CD14-positive monocyte (primary cell): ENCODE results near the gene TMEM213. TPM values are rescaled to one million over a fixed set of nuclear protein-coding genes. Genes with fewer than 3 reads are reported as not detected.

Source experiments
- DNase-seq, 3 donors: peaks; one replicate each; pipeline ENCODE4 v3.0.0-alpha.2; 2011 to 2022
- H2AFZ ChIP-seq: 2 replicates; pipeline ENCODE4 v1.6.0; 2012; ENCODE audit warnings: mild to moderate bottlenecking, low read depth, low read length, inconsistent platforms; ENCODE audit not compliant: insufficient read depth, poor library complexity, severe bottlenecking
- H3K27ac ChIP-seq, 2 donors: 1 replicate in 1 of 2; 2 replicates in 1 of 2; pipeline ENCODE4 v1.5.1; 2012 to 2013; ENCODE audit warnings: low read length in 2 of 2, control low read depth in 1 of 2, inconsistent platforms in 1 of 2, low read depth in 1 of 2, mild to moderate bottlenecking in 1 of 2
- H3K27me3 ChIP-seq, 2 donors: one replicate each; pipeline versions ENCODE4 v1.6.0 to v1.6.1; 2011 to 2013; ENCODE audit warnings: low read length in 2 of 2; ENCODE audit not compliant: control insufficient read depth in 2 of 2, insufficient read depth in 2 of 2
- H3K36me3 ChIP-seq, 2 donors: replicated peaks in 1 of 2; 1 replicate in 1 of 2; 2 replicates in 1 of 2; pipeline versions ENCODE4 v1.5.1 to v1.6.1; 2012 to 2013; ENCODE audit warnings: low read length in 2 of 2, control low read depth in 1 of 2, inconsistent platforms in 1 of 2, mild to moderate bottlenecking in 1 of 2; ENCODE audit not compliant: insufficient read depth in 2 of 2, control insufficient read depth in 1 of 2
- H3K4me1 ChIP-seq, 2 donors: 1 replicate in 1 of 2; 2 replicates in 1 of 2; pipeline versions ENCODE4 v1.5.1 to v1.6.1; 2012 to 2013; ENCODE audit warnings: low read length in 2 of 2, control low read depth in 1 of 2, inconsistent platforms in 1 of 2, mild to moderate bottlenecking in 1 of 2, moderate library complexity in 1 of 2; ENCODE audit not compliant: insufficient read depth in 2 of 2, control insufficient read depth in 1 of 2
- H3K4me2 ChIP-seq: replicated peaks from 2 replicates; pipeline ENCODE3; 2012; ENCODE audit warnings: low read length, moderate library complexity, mild to moderate bottlenecking; ENCODE audit not compliant: poor library complexity, severe bottlenecking; ENCODE audit errors: extremely low read depth
- H3K4me3 ChIP-seq, 3 experiments: fragments of 200-600 bp in 1 of 3; sonication (generic) in 1 of 3; replicated peaks in 1 of 3; 1 replicate in 2 of 3; 2 replicates in 1 of 3; pipeline ENCODE4 v1.5.1; 2011 to 2013; ENCODE audit warnings: low read length in 3 of 3, mild to moderate bottlenecking in 3 of 3, control low read depth in 2 of 3, low read depth in 2 of 3, inconsistent platforms in 1 of 3, moderate library complexity in 1 of 3
- H3K79me2 ChIP-seq: 2 replicates; pipeline ENCODE4 v1.6.0; 2012; ENCODE audit warnings: mild to moderate bottlenecking, control low read depth, inconsistent platforms, low read length, moderate library complexity; ENCODE audit not compliant: insufficient read depth
- H3K9ac ChIP-seq: 2 replicates; pipeline ENCODE4 v1.6.0; 2017; ENCODE audit warnings: low read length, mild to moderate bottlenecking; ENCODE audit not compliant: insufficient read depth, poor library complexity, severe bottlenecking
- H3K9me3 ChIP-seq, 2 donors: replicated peaks in 1 of 2; 1 replicate in 1 of 2; 2 replicates in 1 of 2; pipeline versions ENCODE4 v1.5.1 to v1.6.1; 2012 to 2013; ENCODE audit warnings: low read length in 2 of 2, control low read depth in 1 of 2; ENCODE audit not compliant: control insufficient read depth in 1 of 2, insufficient read depth in 1 of 2
- H4K20me1 ChIP-seq: 2 replicates; pipeline ENCODE4 v1.6.0; 2012; ENCODE audit warnings: mild to moderate bottlenecking, low read length, control low read depth, moderate library complexity; ENCODE audit not compliant: insufficient read depth
- H3K27ac Mint-ChIP-seq, 7 donors: one replicate each; pipeline ENCODE4 v1.8.0; 2020; ENCODE audit warnings: mild to moderate bottlenecking in 7 of 7, mixed read lengths in 7 of 7, moderate library complexity in 6 of 7, inconsistent platforms in 2 of 7
- H3K27me3 Mint-ChIP-seq, 3 donors: one replicate each; pipeline ENCODE4 v1.8.0; 2021 to 2022; ENCODE audit warnings: low read depth in 3 of 3, mild to moderate bottlenecking in 3 of 3, mixed read lengths in 3 of 3, moderate library complexity in 3 of 3, inconsistent platforms in 1 of 3
- H3K36me3 Mint-ChIP-seq, 2 donors: one replicate each; pipeline ENCODE4 v1.8.0; 2020; ENCODE audit warnings: mixed read lengths in 2 of 2, inconsistent platforms in 1 of 2, mild to moderate bottlenecking in 1 of 2
- H3K4me1 Mint-ChIP-seq: one replicate; pipeline ENCODE4 v1.8.0; 2020; ENCODE audit warnings: mild to moderate bottlenecking, mixed read lengths
- H3K4me3 Mint-ChIP-seq, 2 donors: one replicate each; pipeline ENCODE4 v1.8.0; 2020; ENCODE audit warnings: mild to moderate bottlenecking in 2 of 2, mixed read lengths in 2 of 2, moderate library complexity in 1 of 2
- H3K9me3 Mint-ChIP-seq, 7 donors: one replicate each; pipeline ENCODE4 v1.8.0; 2020 to 2022; ENCODE audit warnings: mixed read lengths in 7 of 7, mild to moderate bottlenecking in 6 of 7, moderate library complexity in 6 of 7, inconsistent platforms in 2 of 7
- CTCF ChIP-seq: fragments of 200-600 bp; IDR thresholded peaks from one replicate; pipeline ENCODE4 v1.8.0; 2022; ENCODE audit warnings: antibody characterized with exemption, mild to moderate bottlenecking
- WGBS: methylation state at CpG from one replicate; pipeline ENCODE4 v1.1.5; 2013; ENCODE audit warnings: missing lambda C conversion rate; ENCODE audit not compliant: insufficient coverage; 5-methylcytosine and 5-hydroxymethylcytosine counted together
- intact Hi-C, 2 donors: fragments of 100-400 bp; cut with micrococcal nuclease; formaldehyde crosslinking; loops; one replicate each; pipeline versions ENCODE4 v1.15.0 to v1.15.1; 2023
- polyA plus RNA-seq, 3 donors: library from polyadenylated mRNA; depleted of rRNA in 1 of 3; unstranded in 2 of 3; stranded (reverse) in 1 of 3; fragments of 300-500 nt in 2 of 3; fragments of >200 nt in 1 of 3; fragmentation: Illumina TruSeq in 2 of 3; gene quantifications; 1 replicate in 2 of 3; 2 replicates in 1 of 3; pipeline ENCODE4 v1.2.3, GENCODE V29; 2012 to 2021

The TMEM213 gene
- polyA plus RNA-seq, 3 donors = not detected

DNA sequence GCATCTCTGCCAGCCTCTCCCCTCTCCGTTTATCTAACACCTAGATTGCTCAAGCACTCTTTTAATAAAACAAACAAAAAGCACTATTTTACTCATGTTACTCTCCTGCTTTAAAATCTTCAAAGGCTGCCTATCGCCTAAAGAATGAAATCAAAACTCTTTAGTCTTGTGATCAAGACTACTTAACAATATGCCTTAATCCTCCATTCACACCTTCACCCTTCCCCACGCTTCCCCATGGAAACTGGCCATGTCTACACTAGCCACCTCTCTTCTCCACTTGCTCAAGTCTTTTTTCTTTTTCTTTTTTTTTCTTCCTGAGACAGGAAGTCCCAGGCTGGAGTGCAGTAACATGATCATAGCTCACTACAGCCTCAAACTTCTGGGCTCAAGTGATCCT is 47.8 kb upstream of the TMEM213 start:
- Histone ChIP-seq H3K4me1 (no peaks in the 10 kb centered on the region), H3K9me3 (no peaks in the 10 kb centered on the region), H3K79me2 (no peaks in the 10 kb centered on the region), H3K4me2 (no peak overlapping the region), H2AFZ (no peak overlapping the region), H4K20me1 (no peaks in the 10 kb centered on the region), H3K36me3 (no peaks in the 10 kb centered on the region), H3K9ac (no peak overlapping the region), H3K4me3 (no peak overlapping the region), H3K27me3 (peaks cover 0 to 2% of the 10 kb centered on the region in 2 donors), H3K27ac (no peak overlapping the region)
- Mint-ChIP-seq H3K36me3 (no peaks in the 10 kb centered on the region), H3K27me3 (peaks cover 3 to 16% (median 4%) of the 10 kb centered on the region in 3 donors), H3K9me3 (peaks cover 0 to 2% (median 0%) of the 10 kb centered on the region in 7 donors), H3K4me1 (peaks cover 3% of the 10 kb centered on the region), H3K4me3 (no peak overlapping the region), H3K27ac (no peak overlapping the region)
- 96% methylated on average over 3 of the region's 3 CpGs for WGBS
- intact Hi-C loops = no loop called here
- DNase-seq = no peak
- TF ChIP-seq CTCF = no peak

GRCh38 chr7:138750473-138750872 is 47.3 kb upstream of the TMEM213 start:
- H2AFZ ChIP-seq = no peak overlapping the region
- no peak overlapping the region for H3K4me2 ChIP-seq
- no peaks in the 10 kb centered on the region for H3K9me3 ChIP-seq
- H3K9ac ChIP-seq = no peak overlapping the region
- no peak overlapping the region for H3K27ac ChIP-seq
- H3K36me3 ChIP-seq = no peaks in the 10 kb centered on the region
- no peaks in the 10 kb centered on the region for H4K20me1 ChIP-seq
- 90% methylated on average over 14 of the region's 15 CpGs for WGBS
- no peaks in the 10 kb centered on the region for H3K79me2 ChIP-seq
- intact Hi-C loops = no loop called here
- no peak for DNase-seq
- no peak for TF ChIP-seq CTCF
- H3K27ac Mint-ChIP-seq = no peak overlapping the region
- H3K4me3 ChIP-seq = no peak overlapping the region
- peaks cover 3% of the 10 kb centered on the region for H3K4me1 Mint-ChIP-seq
- no peak overlapping the region for H3K4me3 Mint-ChIP-seq
- H3K27me3 ChIP-seq = peaks cover 0 to 2% of the 10 kb centered on the region in 2 donors
- peaks cover 3 to 16% (median 4%) of the 10 kb centered on the region in 3 donors for H3K27me3 Mint-ChIP-seq
- no peaks in the 10 kb centered on the region for H3K36me3 Mint-ChIP-seq
- H3K9me3 Mint-ChIP-seq = peaks cover 0 to 2% (median 0%) of the 10 kb centered on the region in 7 donors
- no peaks in the 10 kb centered on the region for H3K4me1 ChIP-seq
